Measurements from ENCODE around the gene CLCN6.

CLCN6 gene

GRCh38 chr1:11880911-11881748 is 75.1 kb downstream of the CLCN6 start:
- H3K27me3 ChIP-seq (ENCODE audit: insufficient read depth, poor library complexity, severe bottlenecking), result no peaks in the 10 kb centered on the region
- H3K27ac ChIP-seq (replicated peaks), result no peak overlapping the region
- no peak for TF ChIP-seq POLR2AphosphoS5 (IDR thresholded peaks at IDR 0.05; ENCODE audit: low read depth)
- DNase-seq (ENCODE audit: low read depth in 1 of 2, low spot score in 1 of 2), result no peak
- H3K4me3 ChIP-seq (replicated peaks; ENCODE audit: insufficient read depth, low read length), result no peak overlapping the region

GRCh38 chr1:11881749-11882441 is 75.9 kb downstream of the CLCN6 start:
- DNase-seq (ENCODE audit: low read depth in 1 of 2, low spot score in 1 of 2), result no peak
- no peak for TF ChIP-seq REST (IDR thresholded peaks at IDR 0.05; ENCODE audit: insufficient replicate concordance, low read depth)
- Histone ChIP-seq H3K27me3 (ENCODE audit: insufficient read depth, poor library complexity, severe bottlenecking) (no peaks in the 10 kb centered on the region), H3K27ac (replicated peaks) (no peak overlapping the region), H3K4me3 (replicated peaks; ENCODE audit: insufficient read depth, low read length) (no peak overlapping the region)

GRCh38 chr1:11882814-11883538 is 77.0 kb downstream of the CLCN6 start:
- DNase-seq (ENCODE audit: low read depth in 1 of 2, low spot score in 1 of 2), result peak in 1 of 2 experiments; percentile 59
- TF ChIP-seq GABPA (IDR thresholded peaks at IDR 0.05; ENCODE audit: low read depth), result no peak
- 0 out of 2 replicates have a peak, but pooled peaks have one; percentile 5 for TF ChIP-seq SPI1 (IDR thresholded peaks at IDR 0.05; ENCODE audit: borderline replicate concordance, low read depth)
- TF ChIP-seq REST (IDR thresholded peaks at IDR 0.05; ENCODE audit: insufficient replicate concordance, low read depth), result no peak
- no peak for TF ChIP-seq POLR2AphosphoS5 (IDR thresholded peaks at IDR 0.05; ENCODE audit: low read depth)
- TF ChIP-seq CTCF (IDR thresholded peaks at IDR 0.05; ENCODE audit: insufficient read depth, low read length), result no peak
- Histone ChIP-seq H3K27ac (replicated peaks) (no peak overlapping the region), H3K27me3 (ENCODE audit: insufficient read depth, poor library complexity, severe bottlenecking) (no peaks in the 10 kb centered on the region), H3K4me3 (replicated peaks; ENCODE audit: insufficient read depth, low read length) (no peak overlapping the region)

- Histone ChIP-seq H3K27ac (replicated peaks) (no peak overlapping the region), H3K27me3 (ENCODE audit: insufficient read depth, poor library complexity, severe bottlenecking) (no peaks in the 10 kb centered on the region), H3K4me3 (replicated peaks; ENCODE audit: insufficient read depth, low read length) (no peak overlapping the region)
- DNase-seq (ENCODE audit: low read depth in 1 of 2, low spot score in 1 of 2), result no peak
- TF ChIP-seq POLR2AphosphoS5 (IDR thresholded peaks at IDR 0.05; ENCODE audit: low read depth), result no peak
- no peak for TF ChIP-seq CTCF (IDR thresholded peaks at IDR 0.05; ENCODE audit: insufficient read depth, low read length)
- no peak for TF ChIP-seq SPI1 (IDR thresholded peaks at IDR 0.05; ENCODE audit: borderline replicate concordance, low read depth)
- no peak for TF ChIP-seq REST (IDR thresholded peaks at IDR 0.05; ENCODE audit: insufficient replicate concordance, low read depth)
- no peak for TF ChIP-seq GABPA (IDR thresholded peaks at IDR 0.05; ENCODE audit: low read depth)
Measured at GRCh38 chr1:11885916-11886315, 79.9 kb downstream of the CLCN6 start.

Measured in HL-60 (cell line).